ENCODE measurements around the gene RAB17.

- TF ChIP-seq, protein P1, sequence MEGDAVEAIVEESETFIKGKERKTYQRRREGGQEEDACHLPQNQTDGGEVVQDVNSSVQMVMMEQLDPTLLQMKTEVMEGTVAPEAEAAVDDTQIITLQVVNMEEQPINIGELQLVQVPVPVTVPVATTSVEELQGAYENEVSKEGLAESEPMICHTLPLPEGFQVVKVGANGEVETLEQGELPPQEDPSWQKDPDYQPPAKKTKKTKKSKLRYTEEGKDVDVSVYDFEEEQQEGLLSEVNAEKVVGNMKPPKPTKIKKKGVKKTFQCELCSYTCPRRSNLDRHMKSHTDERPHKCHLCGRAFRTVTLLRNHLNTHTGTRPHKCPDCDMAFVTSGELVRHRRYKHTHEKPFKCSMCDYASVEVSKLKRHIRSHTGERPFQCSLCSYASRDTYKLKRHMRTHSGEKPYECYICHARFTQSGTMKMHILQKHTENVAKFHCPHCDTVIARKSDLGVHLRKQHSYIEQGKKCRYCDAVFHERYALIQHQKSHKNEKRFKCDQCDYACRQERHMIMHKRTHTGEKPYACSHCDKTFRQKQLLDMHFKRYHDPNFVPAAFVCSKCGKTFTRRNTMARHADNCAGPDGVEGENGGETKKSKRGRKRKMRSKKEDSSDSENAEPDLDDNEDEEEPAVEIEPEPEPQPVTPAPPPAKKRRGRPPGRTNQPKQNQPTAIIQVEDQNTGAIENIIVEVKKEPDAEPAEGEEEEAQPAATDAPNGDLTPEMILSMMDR (IDR thresholded peaks at IDR 0.05), result no peak
- TF ChIP-seq POLR2A (IDR thresholded peaks at IDR 0.05), result no peak
Observed at GRCh38 chr2:237576974-237577373, 13.6 kb downstream of the RAB17 start.

Data from uterus (tissue), 2 donors.